ENCODE data around the gene RBMS3.

RBMS3 gene

GRCh38 chr3:29261119-29261518 lies 19.8 kb upstream of the RBMS3 start:
- no peak for DNase-seq (ENCODE audit: extremely low read depth, low read depth)
- no peak overlapping the region for H3K4me3 ChIP-seq (replicated peaks; ENCODE audit: low read depth, low read length)
- no peak for TF ChIP-seq CTCF (IDR thresholded peaks at IDR 0.05; ENCODE audit: low read depth, low read length, missing control alignments)

DNA sequence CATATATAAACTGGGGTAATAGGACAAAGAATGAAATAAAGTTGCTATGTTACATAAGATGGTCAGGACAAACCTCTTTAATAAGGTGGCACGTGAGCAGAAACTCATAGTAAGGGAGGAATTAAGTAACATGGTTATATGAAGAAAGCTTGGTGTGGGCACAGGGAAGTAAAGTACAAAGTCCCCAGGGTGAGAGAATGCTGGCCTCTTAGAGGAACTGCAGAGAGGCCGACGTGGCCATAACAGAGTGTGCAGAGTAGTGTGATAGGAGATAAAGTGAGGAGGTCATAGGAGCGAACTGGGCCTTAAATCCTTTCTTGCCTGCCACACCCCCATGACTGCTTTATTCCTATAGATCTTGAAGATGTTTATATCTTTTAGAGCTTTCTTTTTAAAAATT lies 17.4 kb upstream of the RBMS3 start:
- TF ChIP-seq CTCF (IDR thresholded peaks at IDR 0.05; ENCODE audit: low read depth, low read length, missing control alignments), result no peak
- no peak overlapping the region for H3K4me3 ChIP-seq (replicated peaks; ENCODE audit: low read depth, low read length)
- no peak for DNase-seq (ENCODE audit: extremely low read depth, low read depth)

DNA sequence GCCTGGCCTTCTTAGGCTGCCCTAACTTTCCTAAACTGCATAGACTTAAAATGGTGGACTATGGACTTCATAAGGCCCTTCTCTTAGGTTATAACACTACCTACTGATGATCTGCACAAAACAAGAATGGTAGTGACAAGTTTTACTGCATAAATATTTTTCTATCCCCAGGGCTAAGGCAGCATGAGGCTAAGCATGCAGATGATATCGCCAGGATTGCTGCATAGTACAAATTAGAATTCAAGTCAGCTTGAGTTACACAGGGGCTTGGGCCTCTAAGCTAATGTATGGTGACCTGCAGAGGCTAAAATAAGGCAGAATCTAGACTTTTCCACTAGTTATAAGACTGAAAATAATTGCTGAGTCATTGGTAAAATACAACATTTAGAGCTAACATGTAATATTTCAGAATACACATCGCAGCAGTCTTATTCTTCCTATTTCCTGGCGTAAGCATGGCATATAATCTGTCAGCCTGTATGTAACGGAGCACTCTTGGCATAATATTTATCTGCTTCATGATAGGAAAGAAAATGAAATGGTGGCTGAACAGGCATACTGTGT lies 15.3 kb upstream of the RBMS3 start:
- no peak overlapping the region for H3K4me3 ChIP-seq (replicated peaks; ENCODE audit: low read depth, low read length)
- TF ChIP-seq CTCF (IDR thresholded peaks at IDR 0.05; ENCODE audit: low read depth, low read length, missing control alignments), result no peak
- no peak for DNase-seq (ENCODE audit: extremely low read depth, low read depth)

- no peak overlapping the region for H3K4me3 ChIP-seq (replicated peaks; ENCODE audit: low read depth, low read length)
- DNase-seq (ENCODE audit: extremely low read depth, low read depth), result no peak
- no peak for TF ChIP-seq CTCF (IDR thresholded peaks at IDR 0.05; ENCODE audit: low read depth, low read length, missing control alignments)
Measured at GRCh38 chr3:29267226-29267625, 13.6 kb upstream of the RBMS3 start.

DNA sequence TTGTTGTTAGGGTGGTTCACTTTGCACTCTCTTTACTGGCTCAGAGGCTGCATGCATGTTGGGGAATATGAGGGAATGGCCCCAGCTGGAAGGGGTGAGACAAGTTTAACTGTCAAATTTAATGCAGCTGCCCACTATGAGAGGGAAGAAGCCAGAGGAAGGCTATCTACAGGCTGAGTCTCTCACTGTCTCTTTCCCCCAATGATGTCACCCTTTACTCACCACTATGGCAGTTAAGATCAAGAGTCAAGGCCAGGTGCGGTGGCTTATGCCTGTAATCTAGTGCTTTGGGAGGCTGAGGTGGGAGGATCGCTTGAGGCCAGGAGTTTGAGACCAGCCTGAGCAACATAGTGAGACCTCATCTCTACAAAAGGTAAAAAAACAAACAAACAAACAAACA lies 12.2 kb upstream of the RBMS3 start:
- DNase-seq (ENCODE audit: extremely low read depth, low read depth), result no peak
- H3K4me3 ChIP-seq (replicated peaks; ENCODE audit: low read depth, low read length), result no peak overlapping the region
- no peak for TF ChIP-seq CTCF (IDR thresholded peaks at IDR 0.05; ENCODE audit: low read depth, low read length, missing control alignments)

DNA sequence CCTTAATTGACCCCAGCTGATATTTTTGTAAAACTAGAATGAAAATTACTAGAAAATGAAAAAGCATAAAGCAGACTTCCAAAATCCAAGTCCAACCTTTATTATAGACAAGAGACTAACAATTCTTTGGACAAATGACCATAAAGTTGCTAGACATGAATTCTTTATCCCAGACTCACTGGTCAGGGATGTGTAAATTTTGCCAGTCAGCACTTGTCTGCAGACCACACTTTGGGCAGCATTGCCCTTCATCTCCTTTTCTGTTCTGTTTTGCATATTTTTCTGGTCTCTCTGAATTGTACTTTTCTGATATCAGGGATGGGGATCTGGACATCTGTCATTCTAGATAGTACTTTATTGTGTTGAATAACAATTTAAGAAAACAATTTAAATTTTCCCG lies 10.1 kb upstream of the RBMS3 start:
- no peak overlapping the region for H3K4me3 ChIP-seq (replicated peaks; ENCODE audit: low read depth, low read length)
- TF ChIP-seq CTCF (IDR thresholded peaks at IDR 0.05; ENCODE audit: low read depth, low read length, missing control alignments), result no peak
- DNase-seq (ENCODE audit: extremely low read depth, low read depth), result no peak

GRCh38 chr3:29271475-29271874 lies 9.4 kb upstream of the RBMS3 start:
- no peak for DNase-seq (ENCODE audit: extremely low read depth, low read depth)

More at GRCh38 chr3:29271475-29271874, 9.4 kb upstream of the RBMS3 start:
- no peak overlapping the region for H3K4me3 ChIP-seq (replicated peaks; ENCODE audit: low read depth, low read length)
- TF ChIP-seq CTCF (IDR thresholded peaks at IDR 0.05; ENCODE audit: low read depth, low read length, missing control alignments), result no peak

Measured in HFF-Myc (cell line).